ENCODE measurements around the gene ZFHX3.

DNA sequence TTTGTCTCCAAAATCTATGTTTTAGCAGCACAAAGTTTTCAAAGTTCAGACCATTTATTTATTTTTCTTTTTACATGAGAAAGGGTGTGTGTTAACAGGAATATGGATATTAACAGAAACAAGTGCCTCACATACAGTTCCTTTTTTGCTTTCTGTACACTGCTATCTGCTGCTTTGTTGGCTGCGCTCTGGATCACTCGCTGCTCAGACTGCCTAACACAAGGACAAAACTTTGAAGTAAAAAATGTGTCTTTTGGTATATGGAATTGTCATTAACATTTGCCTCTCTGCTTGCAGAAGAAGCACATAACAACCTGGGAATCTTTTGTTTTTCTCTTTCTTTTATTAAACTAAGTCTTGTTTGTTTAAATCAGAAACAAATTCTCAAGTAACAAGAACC is 262.8 kb downstream of the ZFHX3 start:
- TF ChIP-seq MXI1 (conservative IDR thresholded peaks at IDR 0.05; ENCODE audit: poor library complexity, severe bottlenecking) (no peak), EP300 (conservative IDR thresholded peaks at IDR 0.05; ENCODE audit: poor library complexity, severe bottlenecking) (no peak), POLR2AphosphoS5 (IDR thresholded peaks at IDR 0.05) (no peak), RAD21 (conservative IDR thresholded peaks at IDR 0.05) (no peak), EZH2 (IDR thresholded peaks at IDR 0.05; ENCODE audit: borderline replicate concordance, insufficient read depth, low read length, poor library complexity, severe bottlenecking) (no peak), TAF1 (IDR thresholded peaks at IDR 0.05; ENCODE audit: low read depth) (no peak), SMC3 (conservative IDR thresholded peaks at IDR 0.05; ENCODE audit: poor library complexity) (peak; percentile 5)
- TF ChIP-seq, protein P1, sequence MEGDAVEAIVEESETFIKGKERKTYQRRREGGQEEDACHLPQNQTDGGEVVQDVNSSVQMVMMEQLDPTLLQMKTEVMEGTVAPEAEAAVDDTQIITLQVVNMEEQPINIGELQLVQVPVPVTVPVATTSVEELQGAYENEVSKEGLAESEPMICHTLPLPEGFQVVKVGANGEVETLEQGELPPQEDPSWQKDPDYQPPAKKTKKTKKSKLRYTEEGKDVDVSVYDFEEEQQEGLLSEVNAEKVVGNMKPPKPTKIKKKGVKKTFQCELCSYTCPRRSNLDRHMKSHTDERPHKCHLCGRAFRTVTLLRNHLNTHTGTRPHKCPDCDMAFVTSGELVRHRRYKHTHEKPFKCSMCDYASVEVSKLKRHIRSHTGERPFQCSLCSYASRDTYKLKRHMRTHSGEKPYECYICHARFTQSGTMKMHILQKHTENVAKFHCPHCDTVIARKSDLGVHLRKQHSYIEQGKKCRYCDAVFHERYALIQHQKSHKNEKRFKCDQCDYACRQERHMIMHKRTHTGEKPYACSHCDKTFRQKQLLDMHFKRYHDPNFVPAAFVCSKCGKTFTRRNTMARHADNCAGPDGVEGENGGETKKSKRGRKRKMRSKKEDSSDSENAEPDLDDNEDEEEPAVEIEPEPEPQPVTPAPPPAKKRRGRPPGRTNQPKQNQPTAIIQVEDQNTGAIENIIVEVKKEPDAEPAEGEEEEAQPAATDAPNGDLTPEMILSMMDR (IDR thresholded peaks at IDR 0.05; ENCODE audit: poor library complexity, severe bottlenecking): no peak
- TF ChIP-seq, protein P2, sequence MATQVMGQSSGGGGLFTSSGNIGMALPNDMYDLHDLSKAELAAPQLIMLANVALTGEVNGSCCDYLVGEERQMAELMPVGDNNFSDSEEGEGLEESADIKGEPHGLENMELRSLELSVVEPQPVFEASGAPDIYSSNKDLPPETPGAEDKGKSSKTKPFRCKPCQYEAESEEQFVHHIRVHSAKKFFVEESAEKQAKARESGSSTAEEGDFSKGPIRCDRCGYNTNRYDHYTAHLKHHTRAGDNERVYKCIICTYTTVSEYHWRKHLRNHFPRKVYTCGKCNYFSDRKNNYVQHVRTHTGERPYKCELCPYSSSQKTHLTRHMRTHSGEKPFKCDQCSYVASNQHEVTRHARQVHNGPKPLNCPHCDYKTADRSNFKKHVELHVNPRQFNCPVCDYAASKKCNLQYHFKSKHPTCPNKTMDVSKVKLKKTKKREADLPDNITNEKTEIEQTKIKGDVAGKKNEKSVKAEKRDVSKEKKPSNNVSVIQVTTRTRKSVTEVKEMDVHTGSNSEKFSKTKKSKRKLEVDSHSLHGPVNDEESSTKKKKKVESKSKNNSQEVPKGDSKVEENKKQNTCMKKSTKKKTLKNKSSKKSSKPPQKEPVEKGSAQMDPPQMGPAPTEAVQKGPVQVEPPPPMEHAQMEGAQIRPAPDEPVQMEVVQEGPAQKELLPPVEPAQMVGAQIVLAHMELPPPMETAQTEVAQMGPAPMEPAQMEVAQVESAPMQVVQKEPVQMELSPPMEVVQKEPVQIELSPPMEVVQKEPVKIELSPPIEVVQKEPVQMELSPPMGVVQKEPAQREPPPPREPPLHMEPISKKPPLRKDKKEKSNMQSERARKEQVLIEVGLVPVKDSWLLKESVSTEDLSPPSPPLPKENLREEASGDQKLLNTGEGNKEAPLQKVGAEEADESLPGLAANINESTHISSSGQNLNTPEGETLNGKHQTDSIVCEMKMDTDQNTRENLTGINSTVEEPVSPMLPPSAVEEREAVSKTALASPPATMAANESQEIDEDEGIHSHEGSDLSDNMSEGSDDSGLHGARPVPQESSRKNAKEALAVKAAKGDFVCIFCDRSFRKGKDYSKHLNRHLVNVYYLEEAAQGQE (IDR thresholded peaks at IDR 0.05; ENCODE audit: borderline replicate concordance): no peak

Measured in neural cell (in vitro differentiated cells).